SH-SY5Y (cell line): ENCODE data around the gene MYO10.

Source experiments
- GATA2 ChIP-seq: IDR thresholded peaks from 2 replicates; pipeline ENCODE4 v1.6.1; 2011; ENCODE audit warnings: mild to moderate bottlenecking, low read depth, low read length
- GATA3 ChIP-seq: IDR thresholded peaks from 2 replicates; pipeline ENCODE4 v1.6.1; 2011; ENCODE audit warnings: low read depth, mild to moderate bottlenecking, low read length, moderate library complexity

- TF ChIP-seq GATA2: no peak
- no peak for TF ChIP-seq GATA3
Observed at GRCh38 chr5:16639206-16639605, 296.9 kb downstream of the MYO10 start.
